Erythroblast (primary cell): Measurements from ENCODE around the gene GMPR2.

ENCODE experiments used
- GATA1 ChIP-seq: IDR thresholded peaks from 2 replicates; pipeline ENCODE4 v1.6.1; 2011; ENCODE audit warnings: low read depth, mild to moderate bottlenecking, control low read depth, low read length, moderate library complexity
- POLR2A ChIP-seq: IDR thresholded peaks from 2 replicates; pipeline ENCODE4 v1.6.1; 2011; ENCODE audit warnings: mild to moderate bottlenecking, low read length

DNA sequence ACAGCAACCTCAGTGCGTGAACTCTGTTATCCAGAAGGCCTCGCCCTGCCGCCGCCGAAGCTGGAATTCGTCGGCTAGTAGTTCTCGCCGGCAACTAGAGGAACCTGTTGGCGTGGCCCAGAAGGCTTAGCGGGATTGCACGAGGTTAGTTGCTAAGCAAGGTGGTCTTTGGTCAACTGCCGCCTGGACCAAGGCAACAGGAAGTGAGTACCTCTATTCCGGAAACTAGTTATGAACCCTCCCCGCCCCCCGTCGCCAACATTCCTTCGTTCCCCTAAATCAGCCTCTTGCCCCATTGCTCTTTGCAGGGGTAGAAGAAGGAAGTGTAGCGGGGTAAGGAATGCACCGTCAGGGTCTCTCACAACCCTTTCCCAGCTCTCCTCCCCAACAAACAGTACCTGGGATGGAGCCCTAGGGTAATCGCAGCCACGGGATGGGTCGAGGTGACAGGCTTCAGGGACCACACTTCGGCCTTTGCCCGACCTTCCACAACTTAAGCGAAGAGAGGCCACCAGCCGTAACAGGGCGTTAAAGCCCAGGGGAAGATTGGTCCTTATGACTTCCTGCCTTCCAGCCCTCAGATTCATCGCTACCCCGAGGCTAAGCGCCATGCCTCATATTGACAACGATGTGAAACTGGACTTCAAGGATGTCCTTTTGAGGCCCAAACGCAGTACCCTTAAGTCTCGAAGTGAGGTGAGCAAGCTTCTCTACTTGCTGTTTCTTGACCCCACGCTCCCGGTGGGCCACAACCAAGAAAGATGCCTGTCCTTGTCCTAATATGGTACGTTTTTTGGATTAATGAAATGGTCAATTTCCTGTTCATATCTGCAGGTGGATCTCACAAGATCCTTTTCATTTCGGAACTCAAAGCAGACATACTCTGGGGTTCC is at the start of gene GMPR2:
- peak; percentile 46 for TF ChIP-seq POLR2A
- no peak for TF ChIP-seq GATA1
